ENCODE data around the gene DHRS7B.

DNA sequence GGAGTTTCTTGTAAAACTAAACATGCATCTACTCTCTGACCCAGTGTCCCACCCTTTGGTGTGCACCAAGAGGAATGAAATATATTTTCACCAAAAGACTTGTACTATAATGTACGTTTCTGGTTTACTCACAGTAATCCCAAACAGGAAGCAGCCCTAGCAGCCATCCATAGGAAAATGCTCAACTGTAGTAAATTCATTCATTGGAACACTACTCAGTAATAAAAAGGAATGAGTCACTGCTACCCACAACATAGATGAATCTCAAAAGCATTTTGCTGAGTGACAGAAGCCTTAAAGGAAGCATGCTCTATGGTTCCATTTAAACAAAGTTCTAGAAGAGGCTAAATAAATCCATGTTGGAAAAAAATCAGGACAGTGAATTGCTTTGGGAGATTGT is 37.6 kb upstream of the DHRS7B start:
- TF ChIP-seq TAF1 (IDR thresholded peaks at IDR 0.05; ENCODE audit: low read depth, low read length) (no peak), POLR2A (IDR thresholded peaks at IDR 0.05; ENCODE audit: low read depth, low read length) (no peak), POLR2AphosphoS5 (IDR thresholded peaks at IDR 0.05; ENCODE audit: low read depth, low read length) (no peak)
